Activated naive CD4-positive, alpha-beta T cell treated with anti-CD3 and anti-CD28 coated beads, Interleukin-2, amount 50 U/mL, for 24 hours (primary cell): ENCODE data around the gene KCNC4.

Source experiments
- H3K27ac Mint-ChIP-seq: one replicate; pipeline ENCODE4 v1.8.0; 2021; ENCODE audit warnings: mild to moderate bottlenecking, mixed read lengths
- H3K27me3 Mint-ChIP-seq: one replicate; pipeline ENCODE4 v1.8.0; 2021; ENCODE audit warnings: mixed read lengths
- H3K36me3 Mint-ChIP-seq: one replicate; pipeline ENCODE4 v1.8.0; 2021; ENCODE audit warnings: mixed read lengths
- H3K4me1 Mint-ChIP-seq: one replicate; pipeline ENCODE4 v1.8.0; 2021; ENCODE audit warnings: mixed read lengths
- H3K4me3 Mint-ChIP-seq: one replicate; pipeline ENCODE4 v1.8.0; 2021; ENCODE audit warnings: mild to moderate bottlenecking, mixed read lengths
- H3K9me3 Mint-ChIP-seq: one replicate; pipeline ENCODE4 v1.8.0; 2021; ENCODE audit warnings: mixed read lengths

Gene KCNC4

DNA sequence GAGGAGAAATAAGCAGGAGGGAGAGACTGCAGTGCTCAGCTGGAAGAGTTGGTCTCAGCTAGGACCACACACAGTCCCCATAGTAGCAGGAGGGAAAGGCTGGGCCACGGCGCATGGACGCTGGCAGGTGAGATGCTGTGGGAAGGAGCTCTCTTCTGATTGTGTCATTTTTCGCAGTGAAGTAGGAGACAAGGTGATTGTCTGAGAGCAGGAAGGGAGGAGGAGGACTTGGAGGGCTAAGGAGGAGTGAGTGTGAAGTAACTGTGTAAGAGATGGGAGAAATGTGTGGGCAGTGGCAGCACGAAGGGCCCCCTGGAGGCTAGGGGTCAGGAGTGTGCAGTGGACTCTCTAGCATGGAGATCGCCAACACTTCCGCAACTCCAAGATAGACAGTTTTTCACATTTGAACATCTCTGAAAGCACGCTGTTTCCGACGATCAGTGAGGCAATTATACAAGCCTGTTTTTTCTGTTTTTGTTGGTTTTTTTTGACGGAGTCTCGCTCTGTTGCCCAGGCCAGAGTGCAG is 26.4 kb upstream of the KCNC4 start:
- Mint-ChIP-seq H3K27ac (no peak overlapping the region), H3K9me3 (peaks cover 2% of the 10 kb centered on the region), H3K4me3 (no peak overlapping the region), H3K4me1 (no peaks in the 10 kb centered on the region), H3K27me3 (peaks cover 1% of the 10 kb centered on the region), H3K36me3 (no peaks in the 10 kb centered on the region)

DNA sequence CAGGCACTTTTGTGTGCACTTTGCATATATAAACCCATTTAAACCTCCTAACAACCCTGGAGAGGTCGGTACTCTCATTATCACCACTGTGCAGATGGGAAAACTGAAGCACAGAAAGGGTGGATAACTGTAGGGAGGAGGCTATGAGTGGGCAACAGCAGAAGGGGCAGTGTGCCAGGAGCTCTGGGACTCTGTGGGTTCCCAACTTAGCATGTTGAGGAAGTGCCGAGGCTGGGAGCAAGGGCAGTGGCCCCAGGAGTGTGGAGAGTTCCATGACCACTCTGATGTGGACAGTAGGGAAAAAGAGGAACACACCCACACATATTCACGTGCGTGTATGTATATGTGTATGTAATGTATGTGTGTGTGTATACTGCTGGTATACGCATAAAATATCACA is 25.7 kb upstream of the KCNC4 start:
- no peak overlapping the region for H3K27ac Mint-ChIP-seq
- H3K4me1 Mint-ChIP-seq, result no peaks in the 10 kb centered on the region
- no peak overlapping the region for H3K4me3 Mint-ChIP-seq
- H3K9me3 Mint-ChIP-seq, result no peaks in the 10 kb centered on the region
- peaks cover 1% of the 10 kb centered on the region for H3K27me3 Mint-ChIP-seq
- no peaks in the 10 kb centered on the region for H3K36me3 Mint-ChIP-seq

DNA sequence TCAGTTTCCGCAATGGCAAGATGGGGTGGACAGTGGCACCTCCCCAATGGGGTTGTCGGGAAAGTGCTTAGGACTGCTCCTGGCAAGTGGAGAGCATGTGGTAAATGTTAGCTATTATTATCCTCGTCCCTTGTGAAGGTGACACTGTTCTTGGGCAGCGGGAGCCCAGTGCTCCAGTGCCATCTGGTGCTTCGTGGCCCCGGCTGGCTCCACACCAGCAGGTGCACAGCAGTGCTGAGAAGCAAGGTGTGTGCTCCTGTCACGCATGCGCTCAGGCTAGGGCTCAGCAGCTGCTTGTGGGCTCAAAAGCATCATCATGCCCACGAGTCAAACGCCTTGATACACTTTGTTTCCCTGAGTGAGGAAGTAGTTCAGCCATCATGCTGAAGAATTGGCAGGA is 24.9 kb upstream of the KCNC4 start:
- Mint-ChIP-seq H3K36me3 (no peaks in the 10 kb centered on the region), H3K27ac (no peak overlapping the region), H3K4me3 (no peak overlapping the region), H3K27me3 (peaks cover 1% of the 10 kb centered on the region), H3K9me3 (no peaks in the 10 kb centered on the region), H3K4me1 (no peaks in the 10 kb centered on the region)

DNA sequence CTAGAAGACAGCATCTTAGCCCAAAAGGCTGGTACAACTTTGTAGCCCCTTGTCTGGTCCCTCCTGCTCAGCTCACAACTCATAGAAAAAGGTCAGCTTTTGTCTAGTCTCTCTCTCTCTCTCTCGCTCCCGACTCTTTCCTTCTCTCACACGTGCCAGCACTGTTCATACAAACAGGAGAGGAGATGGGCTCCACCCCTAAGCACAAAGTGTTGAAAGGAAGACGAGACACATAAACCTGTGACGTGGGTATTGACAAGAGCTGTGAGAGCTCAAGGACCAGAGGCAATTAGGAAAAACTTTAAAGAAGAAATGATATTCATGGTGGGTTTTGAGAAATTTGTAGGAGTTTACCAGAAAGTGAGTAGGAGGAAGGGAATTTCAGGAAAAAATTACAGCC is 23.6 kb upstream of the KCNC4 start:
- Mint-ChIP-seq H3K4me1 (no peaks in the 10 kb centered on the region), H3K9me3 (no peaks in the 10 kb centered on the region), H3K27ac (no peak overlapping the region), H3K4me3 (no peak overlapping the region), H3K36me3 (no peaks in the 10 kb centered on the region), H3K27me3 (peaks cover 1% of the 10 kb centered on the region)

DNA sequence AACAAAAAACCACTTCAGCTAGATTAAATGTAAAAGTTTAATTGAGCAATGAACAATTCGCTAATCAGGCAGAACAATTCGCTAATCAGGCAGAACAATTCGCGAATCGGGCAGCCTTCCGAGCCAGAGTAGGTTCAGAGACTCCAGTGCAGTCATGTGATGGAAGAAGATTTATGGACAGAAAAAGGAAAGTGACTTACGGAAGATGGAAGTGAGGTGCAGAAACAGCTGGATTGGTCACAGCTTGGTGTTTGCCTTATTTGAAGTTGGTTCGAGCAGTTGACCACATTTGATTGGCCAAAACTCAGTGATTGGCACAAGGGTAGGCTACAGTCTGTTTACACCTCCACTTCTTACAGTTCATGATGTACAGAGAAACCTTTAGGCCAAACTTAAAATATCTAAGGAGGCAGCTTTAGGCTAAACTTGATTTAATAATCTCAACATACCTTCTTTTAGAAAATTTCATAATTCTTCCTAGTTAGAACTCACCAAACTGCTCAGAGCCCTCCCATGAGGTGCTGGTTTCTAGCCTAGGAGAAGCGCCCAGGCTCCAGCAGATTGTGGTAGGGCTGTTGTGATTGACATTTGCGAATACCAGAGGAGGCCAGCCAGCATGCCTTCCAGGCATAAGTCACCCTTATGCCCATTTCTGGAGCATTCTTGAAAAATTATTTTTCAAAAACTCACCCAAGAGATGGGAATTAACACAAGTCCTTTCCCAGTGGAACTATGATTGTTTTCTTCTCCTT is 22.8 kb upstream of the KCNC4 start:
- Mint-ChIP-seq H3K4me1 (no peaks in the 10 kb centered on the region), H3K9me3 (no peaks in the 10 kb centered on the region), H3K36me3 (no peaks in the 10 kb centered on the region), H3K27ac (no peak overlapping the region), H3K4me3 (no peak overlapping the region), H3K27me3 (peaks cover 1% of the 10 kb centered on the region)

DNA sequence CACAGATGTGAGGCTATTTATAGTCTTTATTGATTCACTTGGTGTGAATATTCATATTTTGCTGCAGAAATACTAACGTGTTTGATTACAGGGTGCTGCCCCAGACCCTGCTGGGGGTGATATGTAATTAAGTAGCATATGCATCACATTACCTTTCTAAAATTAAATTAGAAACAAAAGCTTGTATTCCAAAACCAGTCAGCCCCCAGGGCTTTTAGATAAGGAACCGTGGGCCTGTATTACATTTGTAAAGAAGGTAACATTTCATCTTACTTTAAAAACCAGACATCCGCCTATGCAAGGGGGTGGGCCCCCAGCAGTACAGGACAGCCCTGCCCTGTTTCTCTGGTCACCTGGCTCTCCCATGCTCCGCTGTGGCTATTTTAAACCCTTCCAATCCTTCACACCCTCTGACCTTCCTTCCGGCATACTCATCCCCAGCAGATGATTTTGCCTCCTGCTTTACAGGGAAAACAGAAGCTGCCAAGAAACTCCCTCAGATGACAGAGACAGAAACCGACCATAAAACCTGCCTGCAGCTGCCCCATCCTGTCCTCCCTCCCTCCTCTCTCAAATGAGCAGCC is 22.0 kb upstream of the KCNC4 start:
- no peak overlapping the region for H3K4me3 Mint-ChIP-seq
- H3K27me3 Mint-ChIP-seq, result peaks cover 1% of the 10 kb centered on the region
- no peak overlapping the region for H3K27ac Mint-ChIP-seq
- H3K4me1 Mint-ChIP-seq, result no peaks in the 10 kb centered on the region
- no peaks in the 10 kb centered on the region for H3K36me3 Mint-ChIP-seq
- H3K9me3 Mint-ChIP-seq, result no peaks in the 10 kb centered on the region

DNA sequence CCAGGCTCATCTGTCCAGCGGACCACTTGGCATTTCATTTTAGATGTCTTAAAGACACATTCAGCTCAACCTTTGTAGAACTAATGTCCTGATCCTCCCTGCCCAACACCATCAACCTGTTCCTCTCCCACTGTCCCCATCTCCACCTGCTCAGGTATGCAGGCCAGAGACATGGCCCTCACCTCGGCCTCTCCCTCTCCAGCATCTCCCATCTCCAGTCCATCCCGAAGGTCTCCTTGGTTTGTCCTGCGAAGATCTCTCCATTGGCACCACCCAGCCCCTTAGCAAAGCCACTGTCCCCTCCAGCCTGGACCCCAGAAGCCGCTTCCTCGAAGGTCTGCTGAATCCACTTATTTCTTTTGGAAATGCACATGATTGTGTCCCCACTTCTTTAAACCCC is 20.9 kb upstream of the KCNC4 start:
- no peaks in the 10 kb centered on the region for H3K9me3 Mint-ChIP-seq
- H3K4me3 Mint-ChIP-seq, result no peak overlapping the region
- peaks cover 1% of the 10 kb centered on the region for H3K27me3 Mint-ChIP-seq
- H3K36me3 Mint-ChIP-seq, result no peaks in the 10 kb centered on the region
- no peaks in the 10 kb centered on the region for H3K4me1 Mint-ChIP-seq
- no peak overlapping the region for H3K27ac Mint-ChIP-seq

DNA sequence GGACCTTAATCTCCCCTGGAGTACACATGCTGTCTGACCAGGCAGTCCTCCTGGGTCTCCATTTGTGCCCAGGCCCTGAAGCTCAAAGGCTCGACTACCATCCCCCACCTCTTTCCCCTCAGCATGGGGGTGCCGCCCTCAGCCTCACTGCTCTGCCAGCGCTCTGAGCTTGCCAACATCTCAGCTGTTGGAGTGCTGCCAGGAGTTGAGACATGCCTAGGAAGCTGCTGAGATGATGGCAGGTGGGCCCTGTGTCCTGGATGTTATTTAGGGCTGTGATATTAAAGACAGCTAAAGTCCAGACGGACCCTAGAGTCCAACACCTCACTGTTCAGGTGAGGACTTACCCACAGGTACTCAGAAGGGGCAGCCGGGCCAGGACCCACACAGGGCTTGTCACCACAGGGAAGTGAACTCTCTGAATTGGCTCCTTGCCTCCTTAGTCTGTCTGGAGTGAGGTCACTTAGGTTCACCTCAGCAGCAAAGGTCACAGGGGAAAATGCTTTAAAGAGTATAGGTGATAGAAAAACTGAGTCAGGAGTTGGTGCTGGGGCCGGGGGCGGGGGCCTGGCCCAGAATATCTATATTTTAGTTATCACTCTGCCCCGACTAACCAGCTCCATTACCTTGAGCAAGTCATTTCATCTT is 19.7 kb upstream of the KCNC4 start:
- Mint-ChIP-seq H3K9me3 (no peaks in the 10 kb centered on the region), H3K4me3 (no peak overlapping the region), H3K27me3 (peaks cover 1% of the 10 kb centered on the region)

DNA sequence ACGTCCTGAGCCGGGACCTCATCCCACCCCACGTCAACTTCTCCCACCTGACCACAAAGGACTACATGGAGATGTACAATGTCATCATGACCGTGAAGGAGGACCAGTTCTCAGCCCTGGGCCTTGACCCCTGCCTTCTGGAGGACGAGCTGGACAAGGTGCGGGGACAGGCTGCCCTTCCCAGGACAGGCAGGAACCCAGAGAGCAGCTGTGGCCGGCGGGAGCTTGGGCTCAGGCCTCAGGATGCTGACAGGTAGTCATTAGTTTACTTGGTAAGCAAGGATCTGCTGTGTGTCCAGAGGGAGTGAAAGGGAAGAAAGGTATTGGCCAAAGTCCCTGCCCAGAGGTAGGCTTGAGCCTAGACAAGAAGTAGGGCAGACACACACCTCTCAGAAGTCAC is 17.6 kb upstream of the KCNC4 start:
- no peaks in the 10 kb centered on the region for H3K27me3 Mint-ChIP-seq
- no peak overlapping the region for H3K4me3 Mint-ChIP-seq
- H3K4me1 Mint-ChIP-seq, result no peaks in the 10 kb centered on the region
- no peak overlapping the region for H3K27ac Mint-ChIP-seq
- no peaks in the 10 kb centered on the region for H3K36me3 Mint-ChIP-seq
- no peaks in the 10 kb centered on the region for H3K9me3 Mint-ChIP-seq

More for the DNA sequence above, 19.7 kb upstream of the KCNC4 start:
- H3K27ac Mint-ChIP-seq, result no peak overlapping the region
- no peaks in the 10 kb centered on the region for H3K36me3 Mint-ChIP-seq
- no peaks in the 10 kb centered on the region for H3K4me1 Mint-ChIP-seq

DNA sequence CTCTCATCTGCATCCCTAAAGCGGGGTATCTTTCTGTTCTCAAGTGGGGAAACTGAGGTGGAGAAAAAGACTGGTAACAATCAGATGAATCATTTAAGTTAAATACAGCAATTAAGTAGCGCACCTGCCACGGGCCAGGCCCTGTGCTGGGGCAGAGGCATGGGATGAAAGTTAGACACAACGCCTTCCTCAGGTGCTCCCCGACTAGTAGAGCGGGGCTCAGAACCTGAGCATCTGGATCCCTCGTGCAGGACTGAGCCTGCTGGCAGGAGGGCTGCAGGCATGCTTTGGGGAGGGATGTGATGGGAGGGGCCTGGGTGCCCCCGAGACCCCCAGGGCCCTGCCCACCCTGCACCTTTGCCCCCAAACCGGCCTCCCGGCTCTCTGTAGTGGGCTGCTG is 14.9 kb upstream of the KCNC4 start:
- no peak overlapping the region for H3K27ac Mint-ChIP-seq
- no peaks in the 10 kb centered on the region for H3K36me3 Mint-ChIP-seq
- H3K4me1 Mint-ChIP-seq, result no peaks in the 10 kb centered on the region
- no peak overlapping the region for H3K4me3 Mint-ChIP-seq
- H3K27me3 Mint-ChIP-seq, result no peaks in the 10 kb centered on the region
- H3K9me3 Mint-ChIP-seq, result no peaks in the 10 kb centered on the region

DNA sequence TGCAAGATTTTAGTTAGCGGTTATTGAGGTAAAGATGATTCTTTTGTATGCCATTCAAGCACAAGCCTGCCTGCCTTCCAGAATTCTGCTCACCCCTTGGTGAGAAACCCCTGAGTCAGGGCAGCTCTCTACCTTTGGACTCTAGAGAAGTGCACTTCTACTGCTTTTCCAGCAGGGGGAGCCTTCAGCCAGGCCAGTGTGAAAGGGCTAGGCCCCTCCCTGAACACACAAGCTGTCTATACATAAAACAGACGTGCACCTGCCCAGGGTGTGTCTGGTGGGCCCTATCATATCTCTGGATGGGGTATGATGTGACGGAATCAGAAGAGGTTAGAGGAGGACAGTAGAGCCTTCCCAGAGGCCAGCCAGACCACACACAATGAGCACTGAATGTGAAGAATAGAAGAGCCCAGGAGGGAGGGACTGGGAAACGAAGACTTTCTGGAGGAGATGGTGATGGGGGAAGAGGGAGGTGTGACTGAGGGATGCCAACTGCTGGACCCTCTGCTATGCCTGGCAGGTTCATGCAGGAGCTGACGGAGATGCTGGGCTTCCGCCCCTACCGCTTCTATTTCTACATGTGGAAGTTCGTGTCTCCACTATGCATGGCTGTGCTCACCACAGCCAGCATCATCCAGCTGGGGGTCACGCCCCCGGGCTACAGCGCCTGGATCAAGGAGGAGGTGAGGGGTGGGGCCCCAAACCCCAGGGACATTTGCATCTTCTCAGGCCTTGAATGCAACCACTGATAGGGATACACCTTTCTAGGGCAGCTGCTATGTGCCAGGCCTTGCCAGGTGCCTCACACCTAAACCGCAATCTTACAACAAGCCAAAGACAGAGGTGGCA is 13.0 kb upstream of the KCNC4 start:
- Mint-ChIP-seq H3K36me3 (no peaks in the 10 kb centered on the region), H3K4me3 (no peak overlapping the region), H3K27me3 (no peaks in the 10 kb centered on the region), H3K9me3 (no peaks in the 10 kb centered on the region), H3K4me1 (no peaks in the 10 kb centered on the region), H3K27ac (no peak overlapping the region)

DNA sequence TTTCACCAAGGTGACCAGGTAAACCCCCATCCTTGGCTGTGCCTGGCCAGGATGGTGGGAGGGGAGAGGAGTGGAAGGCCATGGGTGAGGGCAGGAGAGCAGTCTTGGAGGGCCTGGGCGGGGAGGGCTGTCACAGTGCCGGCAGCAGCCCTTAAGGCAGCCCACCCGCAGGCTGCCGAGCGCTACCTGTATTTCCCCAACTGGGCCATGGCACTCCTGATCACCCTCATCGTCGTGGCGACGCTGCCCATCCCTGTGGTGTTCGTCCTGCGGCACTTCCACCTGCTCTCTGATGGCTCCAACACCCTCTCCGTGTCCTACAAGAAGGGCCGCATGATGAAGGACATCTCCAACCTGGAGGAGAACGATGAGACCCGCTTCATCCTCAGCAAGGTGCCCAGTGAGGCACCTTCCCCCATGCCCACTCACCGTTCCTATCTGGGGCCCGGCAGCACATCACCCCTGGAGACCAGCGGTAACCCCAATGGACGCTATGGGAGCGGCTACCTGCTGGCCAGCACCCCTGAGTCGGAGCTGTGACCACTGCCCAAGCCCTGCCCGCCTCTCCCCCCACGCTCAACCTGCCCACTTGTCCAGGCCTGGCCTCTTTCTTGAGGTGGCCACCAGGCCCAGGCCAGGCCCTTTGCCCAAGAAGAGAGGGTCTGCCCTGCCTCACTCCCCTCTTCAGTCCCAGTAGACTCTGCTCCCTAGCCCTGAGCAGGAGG is 12.0 kb upstream of the KCNC4 start:
- Mint-ChIP-seq H3K27me3 (no peaks in the 10 kb centered on the region), H3K27ac (no peak overlapping the region), H3K36me3 (no peaks in the 10 kb centered on the region), H3K4me1 (peaks cover 4% of the 10 kb centered on the region), H3K9me3 (no peaks in the 10 kb centered on the region), H3K4me3 (no peak overlapping the region)

DNA sequence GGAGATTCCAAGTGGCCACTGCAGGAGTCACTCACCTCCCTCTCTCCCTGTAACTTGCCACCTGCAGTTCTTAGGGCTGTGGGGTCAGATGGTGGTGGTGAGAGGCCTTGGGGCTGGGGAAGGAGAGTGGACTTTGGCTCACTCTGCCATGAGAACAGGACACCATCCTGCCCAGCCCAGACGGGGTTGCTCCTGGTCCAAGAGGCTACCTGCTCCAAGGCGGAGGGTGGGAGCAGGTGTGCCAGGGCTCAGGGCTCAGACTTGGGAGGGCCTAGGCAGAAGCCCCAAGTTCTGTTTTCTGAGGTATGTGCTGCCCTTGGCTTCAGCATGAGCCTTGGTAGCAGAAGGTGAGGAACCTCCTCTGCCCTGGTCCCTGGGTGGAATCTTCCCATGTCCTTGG is 11.4 kb upstream of the KCNC4 start:
- no peaks in the 10 kb centered on the region for H3K9me3 Mint-ChIP-seq
- H3K36me3 Mint-ChIP-seq, result no peaks in the 10 kb centered on the region
- H3K4me1 Mint-ChIP-seq, result peaks cover 10% of the 10 kb centered on the region
- no peaks in the 10 kb centered on the region for H3K27me3 Mint-ChIP-seq
- no peak overlapping the region for H3K4me3 Mint-ChIP-seq
- H3K27ac Mint-ChIP-seq, result no peak overlapping the region

DNA sequence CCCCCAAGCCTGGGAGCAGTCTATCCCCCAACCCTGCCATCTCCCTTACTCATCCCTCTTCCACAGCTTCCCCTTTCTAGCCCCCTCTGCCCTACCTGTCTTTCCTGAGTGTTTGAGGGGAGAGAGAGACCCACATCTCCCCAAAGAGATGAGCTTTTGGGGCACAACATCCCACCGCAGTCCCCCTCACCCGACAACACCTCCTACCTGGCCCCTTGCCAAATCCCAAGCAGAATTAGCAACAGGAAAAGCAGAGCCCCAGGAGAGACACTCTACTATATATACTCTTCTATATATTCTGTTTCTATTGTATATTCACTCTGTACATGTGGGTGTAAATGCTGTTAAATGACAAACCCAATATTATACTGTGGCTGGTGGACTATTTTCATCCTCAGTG is 9.9 kb upstream of the KCNC4 start:
- no peaks in the 10 kb centered on the region for H3K36me3 Mint-ChIP-seq
- peaks cover 10% of the 10 kb centered on the region for H3K4me1 Mint-ChIP-seq
- no peak overlapping the region for H3K27ac Mint-ChIP-seq
- no peak overlapping the region for H3K4me3 Mint-ChIP-seq
- H3K9me3 Mint-ChIP-seq, result no peaks in the 10 kb centered on the region
- no peaks in the 10 kb centered on the region for H3K27me3 Mint-ChIP-seq

DNA sequence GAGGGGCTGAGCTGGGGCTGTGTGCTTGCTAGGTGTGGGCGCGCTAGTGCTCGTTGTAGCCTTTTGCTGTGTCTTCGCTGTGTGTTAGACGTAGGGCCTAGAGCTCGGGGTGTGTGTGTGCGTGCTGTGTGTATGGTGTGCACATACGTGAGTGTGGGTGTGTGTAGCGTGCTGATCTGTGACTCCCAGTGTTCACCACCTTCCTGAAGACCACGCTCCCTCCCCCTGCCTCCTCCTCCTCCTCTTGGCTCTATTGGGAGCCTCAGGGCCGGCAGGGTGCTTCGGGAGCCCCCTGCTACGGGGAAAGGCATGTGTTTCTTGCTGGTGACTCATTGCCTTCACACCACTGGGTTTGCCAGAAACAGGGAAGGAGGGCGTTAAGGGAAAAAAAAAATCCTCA is 9.4 kb upstream of the KCNC4 start:
- no peaks in the 10 kb centered on the region for H3K9me3 Mint-ChIP-seq
- peaks cover 10% of the 10 kb centered on the region for H3K4me1 Mint-ChIP-seq
- H3K4me3 Mint-ChIP-seq, result no peak overlapping the region
- H3K27me3 Mint-ChIP-seq, result no peaks in the 10 kb centered on the region
- H3K36me3 Mint-ChIP-seq, result no peaks in the 10 kb centered on the region
- H3K27ac Mint-ChIP-seq, result no peak overlapping the region
